ENCODE data around the gene ITPK1. TPM values are rescaled to one million over a fixed set of nuclear protein-coding genes. Genes with fewer than 3 reads are reported as not detected.

Gene ITPK1
- total and polyA plus RNA-seq, 7 experiments from 2014 or later = 10.2 to 71.8 (median 21.3) TPM

DNA sequence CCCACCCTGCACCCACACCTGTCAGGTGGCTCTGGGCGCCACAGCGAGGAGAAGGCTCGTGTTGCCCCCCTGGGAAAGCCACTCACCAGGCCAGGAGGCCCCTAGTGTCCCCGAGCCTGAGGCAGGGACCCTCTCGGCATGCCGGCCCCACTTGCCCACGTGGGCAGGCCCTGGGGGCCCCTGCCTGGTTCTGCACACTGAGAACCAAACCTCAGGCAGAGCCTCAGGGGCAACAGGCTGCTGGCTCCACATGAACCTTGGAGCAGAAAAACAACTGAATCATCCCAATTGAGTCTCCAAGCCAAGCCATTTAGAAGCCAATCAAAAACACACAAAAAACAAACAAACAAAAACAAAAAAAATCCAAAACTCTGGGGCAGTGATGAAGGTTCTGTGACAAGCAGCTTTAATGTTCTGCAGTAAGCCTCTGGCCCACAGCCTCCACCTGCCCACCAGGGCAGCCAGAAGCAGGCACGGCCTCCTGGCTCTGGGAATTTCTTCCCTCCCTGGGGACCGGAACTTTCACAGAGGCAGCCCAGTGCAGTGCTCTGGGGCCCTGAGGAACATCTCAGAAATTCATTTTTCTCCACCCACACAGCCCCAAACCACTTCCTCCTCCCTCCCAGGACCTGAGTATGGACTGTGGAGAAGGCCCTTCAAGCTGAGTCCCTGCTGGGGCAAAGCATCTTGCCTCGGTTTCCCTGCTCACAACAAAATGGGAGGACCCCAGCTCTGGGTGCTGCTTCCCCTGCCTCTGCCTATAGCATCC is 102.6 kb downstream of the ITPK1 start:
- Histone ChIP-seq H3K27ac (ENCODE audit: low read depth, low read length) (no peak overlapping the region), H3K4me3 (ENCODE audit: low read length) (no peak overlapping the region), H3K4me1 (ENCODE audit: control insufficient read depth in 2 of 2, insufficient read depth in 2 of 2, low read length in 2 of 2) (no peaks in the 10 kb centered on the region), H3K9me3 (ENCODE audit: control insufficient read depth in 2 of 3, low read length in 3 of 3) (no peaks in the 10 kb centered on the region), H3K36me3 (ENCODE audit: control insufficient read depth in 2 of 3, insufficient read depth in 3 of 3, low read length in 3 of 3) (peaks cover 0 to 18% (median 0%) of the 10 kb centered on the region in 3 experiments), H3K27me3 (ENCODE audit: control insufficient read depth in 2 of 2, insufficient read depth in 2 of 2, low read length in 2 of 2) (no peaks in the 10 kb centered on the region)
- Mint-ChIP-seq H3K4me1 (peaks cover 17 to 32% (median 21%) of the 10 kb centered on the region in 7 donors), H3K36me3 (peaks cover 0 to 12% (median 0%) of the 10 kb centered on the region in 5 donors), H3K4me3 (no peak overlapping the region), H3K27me3 (no peaks in the 10 kb centered on the region), H3K9me3 (no peaks in the 10 kb centered on the region), H3K27ac (peak overlapping the region in 5 of 9 donors; percentile 41 to 69 (median 56))
- intact Hi-C loops (cut with micrococcal nuclease) = no loop called here
- CTCF ChIA-PET = interaction anchor here (0.6 kb wide), 1 partner anchor 53 kb away, joined by 5 read pairs; no protein-coding TSS in a partner anchor
- POLR2A ChIA-PET = no interaction called here
- DNase-seq = no peak
- peak; percentile 50 for ATAC-seq

DNA sequence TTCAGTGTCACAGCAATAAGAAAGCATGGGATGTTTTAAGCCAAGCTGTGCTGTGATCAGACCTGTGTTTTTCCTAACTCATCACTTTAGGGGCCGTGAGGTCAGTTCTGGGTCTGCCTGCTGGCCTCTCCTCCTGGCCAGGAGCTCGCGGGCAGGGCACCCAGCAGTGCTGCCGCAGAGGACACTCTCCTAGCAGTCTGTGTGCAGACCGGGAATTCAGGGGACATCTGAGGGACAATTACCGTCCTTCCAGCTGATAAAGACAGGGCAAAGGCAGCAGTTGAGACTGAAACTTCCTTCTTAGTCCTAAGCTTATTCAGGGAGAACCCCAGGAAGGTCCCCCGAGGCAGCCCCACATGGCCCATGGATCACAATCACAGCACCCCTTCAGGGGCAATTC is 103.2 kb downstream of the ITPK1 start:
- Histone ChIP-seq H3K4me3 (ENCODE audit: low read length) (no peak overlapping the region), H3K4me1 (ENCODE audit: control insufficient read depth in 2 of 2, insufficient read depth in 2 of 2, low read length in 2 of 2) (no peaks in the 10 kb centered on the region), H3K27me3 (ENCODE audit: control insufficient read depth in 2 of 2, insufficient read depth in 2 of 2, low read length in 2 of 2) (no peaks in the 10 kb centered on the region), H3K36me3 (ENCODE audit: control insufficient read depth in 2 of 3, insufficient read depth in 3 of 3, low read length in 3 of 3) (peaks cover 0 to 18% (median 0%) of the 10 kb centered on the region in 3 experiments), H3K27ac (ENCODE audit: low read depth, low read length) (no peak overlapping the region), H3K9me3 (ENCODE audit: control insufficient read depth in 2 of 3, low read length in 3 of 3) (no peaks in the 10 kb centered on the region)
- intact Hi-C loops (cut with micrococcal nuclease) = no loop called here
- no peaks in the 10 kb centered on the region for H3K27me3 Mint-ChIP-seq
- H3K36me3 Mint-ChIP-seq = peaks cover 0 to 13% (median 0%) of the 10 kb centered on the region in 5 donors
- H3K4me3 Mint-ChIP-seq = no peak overlapping the region
- no peaks in the 10 kb centered on the region for H3K9me3 Mint-ChIP-seq
- peaks cover 16 to 35% (median 21%) of the 10 kb centered on the region in 7 donors for H3K4me1 Mint-ChIP-seq
- CTCF ChIA-PET = interaction anchor here (0.6 kb wide), 1 partner anchor 54 kb away, joined by 5 read pairs; no protein-coding TSS in a partner anchor
- POLR2A ChIA-PET = no interaction called here
- DNase-seq (no peak), ATAC-seq (no peak)
- no peak overlapping the region for H3K27ac Mint-ChIP-seq

DNA sequence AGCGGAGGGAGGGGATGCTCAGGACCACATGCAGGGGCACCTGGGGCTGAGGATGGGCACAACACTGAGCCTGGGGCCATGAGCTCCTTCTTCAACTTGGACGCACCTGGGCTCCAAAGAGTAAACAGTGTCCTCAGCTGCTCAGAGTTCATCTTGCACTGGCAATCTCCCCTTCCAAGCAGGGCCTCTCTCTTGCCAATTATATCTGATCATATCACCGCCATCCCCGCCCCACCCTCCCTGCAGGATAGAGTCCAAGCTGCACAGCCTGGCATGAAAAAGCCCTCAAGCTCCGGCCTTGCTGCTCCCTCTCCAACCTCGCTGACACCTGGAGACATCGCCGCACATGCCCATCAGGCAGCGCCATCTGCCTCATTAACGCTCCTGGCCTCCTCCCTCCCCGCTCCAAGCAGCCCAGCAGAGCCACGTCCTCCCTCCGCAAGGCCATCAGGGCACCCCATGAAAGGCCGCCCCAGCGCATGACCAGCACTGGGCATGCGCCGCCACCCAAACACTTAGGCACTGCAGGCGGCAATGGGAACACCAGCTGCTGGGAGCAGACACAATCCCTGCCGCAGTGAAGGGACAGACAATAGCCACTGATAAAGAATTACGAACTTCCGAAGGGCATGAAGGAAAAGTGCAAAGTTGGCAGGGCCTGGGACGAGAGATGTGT is 103.9 kb downstream of the ITPK1 start:
- no peaks in the 10 kb centered on the region for H3K9me3 Mint-ChIP-seq
- ATAC-seq (no peak), DNase-seq (no peak)
- no peak overlapping the region for H3K4me3 Mint-ChIP-seq
- Histone ChIP-seq H3K27ac (ENCODE audit: low read depth, low read length) (no peak overlapping the region), H3K4me3 (ENCODE audit: low read length) (no peak overlapping the region), H3K36me3 (ENCODE audit: control insufficient read depth in 2 of 3, insufficient read depth in 3 of 3, low read length in 3 of 3) (peaks cover 0 to 15% (median 0%) of the 10 kb centered on the region in 3 experiments), H3K4me1 (ENCODE audit: control insufficient read depth in 2 of 2, insufficient read depth in 2 of 2, low read length in 2 of 2) (no peaks in the 10 kb centered on the region), H3K27me3 (ENCODE audit: control insufficient read depth in 2 of 2, insufficient read depth in 2 of 2, low read length in 2 of 2) (no peaks in the 10 kb centered on the region), H3K9me3 (ENCODE audit: control insufficient read depth in 2 of 3, low read length in 3 of 3) (no peaks in the 10 kb centered on the region)
- H3K27ac Mint-ChIP-seq = no peak overlapping the region
- H3K36me3 Mint-ChIP-seq = peaks cover 0 to 13% (median 0%) of the 10 kb centered on the region in 5 donors
- POLR2A ChIA-PET = no interaction called here
- H3K4me1 Mint-ChIP-seq = peaks cover 16 to 35% (median 21%) of the 10 kb centered on the region in 7 donors
- CTCF ChIA-PET = no interaction called here
- intact Hi-C loops (cut with micrococcal nuclease) = no loop called here
- H3K27me3 Mint-ChIP-seq = no peaks in the 10 kb centered on the region

DNA sequence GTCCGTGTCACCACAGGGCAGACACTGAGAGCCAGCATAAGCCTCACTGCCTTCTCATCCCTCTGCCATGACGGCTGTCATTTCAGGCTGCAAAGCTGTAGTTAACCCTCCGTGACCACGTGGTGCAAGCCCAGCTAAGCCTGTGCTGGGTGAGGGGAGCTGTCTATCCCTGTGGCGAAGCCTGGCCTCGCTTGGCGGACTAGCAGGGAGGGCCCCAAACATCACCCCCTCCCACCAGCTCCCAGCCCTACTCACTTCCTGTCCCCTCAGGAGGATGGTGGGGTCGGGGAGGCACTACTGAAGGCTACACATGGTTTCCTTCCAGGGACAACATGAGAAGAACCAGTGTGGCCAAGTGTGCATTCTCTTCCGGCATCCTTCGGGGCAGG is 104.6 kb downstream of the ITPK1 start:
- Histone ChIP-seq H3K9me3 (ENCODE audit: control insufficient read depth in 2 of 3, low read length in 3 of 3) (no peaks in the 10 kb centered on the region), H3K4me3 (ENCODE audit: low read length) (no peak overlapping the region), H3K27me3 (ENCODE audit: control insufficient read depth in 2 of 2, insufficient read depth in 2 of 2, low read length in 2 of 2) (no peaks in the 10 kb centered on the region), H3K4me1 (ENCODE audit: control insufficient read depth in 2 of 2, insufficient read depth in 2 of 2, low read length in 2 of 2) (no peaks in the 10 kb centered on the region), H3K36me3 (ENCODE audit: control insufficient read depth in 2 of 3, insufficient read depth in 3 of 3, low read length in 3 of 3) (peaks cover 0 to 8% (median 0%) of the 10 kb centered on the region in 3 experiments), H3K27ac (ENCODE audit: low read depth, low read length) (no peak overlapping the region)
- Mint-ChIP-seq H3K27me3 (no peaks in the 10 kb centered on the region), H3K4me3 (no peak overlapping the region), H3K4me1 (peaks cover 16 to 35% (median 21%) of the 10 kb centered on the region in 7 donors), H3K9me3 (no peaks in the 10 kb centered on the region), H3K27ac (no peak overlapping the region), H3K36me3 (peaks cover 0 to 13% (median 0%) of the 10 kb centered on the region in 5 donors)
- no peak for ATAC-seq
- no peak for DNase-seq
- CTCF ChIA-PET = no interaction called here
- POLR2A ChIA-PET = no interaction called here
- intact Hi-C loops (cut with micrococcal nuclease) = no loop called here

DNA sequence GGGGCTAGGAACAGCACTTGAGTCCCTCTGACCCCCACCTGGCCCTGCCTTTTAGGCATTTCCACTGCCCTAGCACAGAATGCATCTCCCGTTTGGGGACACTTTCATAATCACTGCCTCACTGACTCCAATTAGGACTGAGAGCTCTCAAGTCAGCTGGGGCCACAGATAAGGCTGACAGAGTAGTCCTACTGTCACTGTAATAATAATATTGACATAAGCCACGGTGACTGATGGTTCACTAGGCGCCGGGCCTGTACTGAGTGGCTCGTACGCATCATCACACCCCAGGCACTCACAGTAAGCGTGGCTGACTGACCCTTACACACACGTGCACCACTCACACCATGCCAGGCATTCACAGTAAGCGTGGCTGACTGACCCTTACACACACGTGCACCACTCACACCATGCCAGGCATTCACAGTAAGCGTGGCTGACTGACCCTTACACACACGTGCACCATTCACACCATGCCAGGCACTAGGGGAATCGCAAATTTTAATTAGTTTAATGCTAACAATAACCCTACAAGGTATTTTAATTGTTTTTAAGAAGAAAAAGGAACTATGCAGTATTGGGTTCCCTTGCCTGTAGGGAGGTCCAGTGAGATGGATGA is 105.1 kb downstream of the ITPK1 start:
- peaks cover 0 to 13% (median 0%) of the 10 kb centered on the region in 5 donors for H3K36me3 Mint-ChIP-seq
- DNase-seq (no peak), ATAC-seq (no peak)
- H3K4me1 Mint-ChIP-seq = peaks cover 16 to 35% (median 21%) of the 10 kb centered on the region in 7 donors
- Histone ChIP-seq H3K9me3 (ENCODE audit: control insufficient read depth in 2 of 3, low read length in 3 of 3) (no peaks in the 10 kb centered on the region), H3K4me1 (ENCODE audit: control insufficient read depth in 2 of 2, insufficient read depth in 2 of 2, low read length in 2 of 2) (no peaks in the 10 kb centered on the region), H3K27me3 (ENCODE audit: control insufficient read depth in 2 of 2, insufficient read depth in 2 of 2, low read length in 2 of 2) (no peaks in the 10 kb centered on the region), H3K4me3 (ENCODE audit: low read length) (no peak overlapping the region), H3K27ac (ENCODE audit: low read depth, low read length) (no peak overlapping the region), H3K36me3 (ENCODE audit: control insufficient read depth in 2 of 3, insufficient read depth in 3 of 3, low read length in 3 of 3) (peaks cover 0 to 3% (median 0%) of the 10 kb centered on the region in 3 experiments)
- CTCF ChIA-PET = no interaction called here
- H3K9me3 Mint-ChIP-seq = no peaks in the 10 kb centered on the region
- no peak overlapping the region for H3K4me3 Mint-ChIP-seq
- intact Hi-C loops (cut with micrococcal nuclease) = no loop called here
- H3K27me3 Mint-ChIP-seq = no peaks in the 10 kb centered on the region
- POLR2A ChIA-PET = no interaction called here
- no peak overlapping the region for H3K27ac Mint-ChIP-seq

DNA sequence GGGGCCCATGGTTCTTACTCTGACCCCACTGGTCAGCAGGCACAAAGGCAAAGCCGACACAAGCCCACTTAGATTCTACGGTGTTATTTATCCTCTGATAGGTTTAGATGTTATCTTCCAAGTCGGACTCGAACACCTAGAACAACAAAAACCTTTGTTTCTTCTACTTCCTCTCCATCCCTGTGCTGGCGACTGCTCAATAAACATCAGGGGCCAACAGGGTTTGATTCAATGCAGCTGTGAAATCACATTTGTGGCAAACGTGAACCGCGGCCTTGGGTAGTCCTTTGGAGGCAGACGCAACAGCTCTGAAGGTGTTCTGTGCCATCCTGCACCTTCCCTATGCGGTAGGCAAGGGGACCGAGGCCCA is 105.6 kb downstream of the ITPK1 start:
- no peak for ATAC-seq
- Histone ChIP-seq H3K36me3 (ENCODE audit: control insufficient read depth in 2 of 3, insufficient read depth in 3 of 3, low read length in 3 of 3) (no peaks in the 10 kb centered on the region), H3K9me3 (ENCODE audit: control insufficient read depth in 2 of 3, low read length in 3 of 3) (no peaks in the 10 kb centered on the region), H3K4me3 (ENCODE audit: low read length) (no peak overlapping the region), H3K4me1 (ENCODE audit: control insufficient read depth in 2 of 2, insufficient read depth in 2 of 2, low read length in 2 of 2) (no peaks in the 10 kb centered on the region), H3K27ac (ENCODE audit: low read depth, low read length) (no peak overlapping the region), H3K27me3 (ENCODE audit: control insufficient read depth in 2 of 2, insufficient read depth in 2 of 2, low read length in 2 of 2) (no peaks in the 10 kb centered on the region)
- Mint-ChIP-seq H3K4me1 (peaks cover 16 to 32% (median 22%) of the 10 kb centered on the region in 7 donors), H3K27me3 (no peaks in the 10 kb centered on the region), H3K27ac (no peak overlapping the region), H3K4me3 (no peak overlapping the region), H3K9me3 (no peaks in the 10 kb centered on the region), H3K36me3 (peaks cover 0 to 9% (median 0%) of the 10 kb centered on the region in 5 donors)
- intact Hi-C loops (cut with micrococcal nuclease) = no loop called here
- no peak for DNase-seq
- ChIA-PET CTCF (no interaction called here), POLR2A (no interaction called here)
